Loucy (cell line): ENCODE data around the gene TXNDC12.

Experiments used
- H2AFZ ChIP-seq: fragments of 200-600 bp; sonication (generic); 2 replicates; pipeline ENCODE4 v1.6.0; 2016; ENCODE audit warnings: antibody characterized with exemption, mild to moderate bottlenecking, low read length, moderate library complexity
- H3F3A ChIP-seq: fragments of 200-600 bp; 2 replicates; pipeline ENCODE4 v1.6.0; 2016; ENCODE audit warnings: antibody characterized with exemption, low read depth, mild to moderate bottlenecking
- H3K27me3 ChIP-seq: fragments of 200-600 bp; sonication (generic); 2 replicates; pipeline ENCODE4 v1.6.1; 2014; ENCODE audit warnings: low read length, mild to moderate bottlenecking; ENCODE audit not compliant: insufficient read depth, poor library complexity, severe bottlenecking
- H3K36me3 ChIP-seq: fragments of 200-600 bp; sonication (generic); 2 replicates; pipeline ENCODE4 v1.6.1; 2016; ENCODE audit warnings: low read length; ENCODE audit not compliant: insufficient read depth
- H3K4me1 ChIP-seq: fragments of 200-600 bp; sonication (generic); 2 replicates; pipeline ENCODE4 v1.5.1; 2014; ENCODE audit warnings: low read length, mild to moderate bottlenecking; ENCODE audit not compliant: insufficient read depth, poor library complexity, severe bottlenecking
- H3K4me2 ChIP-seq: fragments of 200-600 bp; sonication (generic); 2 replicates; pipeline ENCODE4 v1.6.0; 2014; ENCODE audit warnings: antibody characterized with exemption, low read length, low read depth, mild to moderate bottlenecking; ENCODE audit not compliant: poor library complexity, severe bottlenecking
- H3K4me3 ChIP-seq: fragments of 200-600 bp; sonication (generic); 2 replicates; pipeline ENCODE4 v1.5.1; 2014; ENCODE audit warnings: low read length, mild to moderate bottlenecking, mixed read lengths; ENCODE audit not compliant: poor library complexity, severe bottlenecking
- H3K79me2 ChIP-seq: fragments of 200-600 bp; sonication (generic); 2 replicates; pipeline ENCODE4 v1.6.1; 2014; ENCODE audit warnings: low read length; ENCODE audit not compliant: insufficient read depth
- H3K9ac ChIP-seq: fragments of 200-600 bp; sonication (generic); 2 replicates; pipeline ENCODE4 v1.6.0; 2014; ENCODE audit warnings: mild to moderate bottlenecking, low read depth, low read length, moderate library complexity; ENCODE audit not compliant: poor library complexity, severe bottlenecking
- H3K9me2 ChIP-seq: fragments of 200-600 bp; sonication (generic); replicated peaks from 2 replicates; pipeline ENCODE4 v1.6.1; 2016; ENCODE audit warnings: low read depth, low read length, mixed read lengths
- H3K9me3 ChIP-seq: fragments of 200-600 bp; sonication (generic); 2 replicates; pipeline ENCODE4 v1.6.1; 2014; ENCODE audit warnings: mild to moderate bottlenecking, antibody characterized with exemption, low read length, low read depth; ENCODE audit not compliant: insufficient read depth
- H4K20me1 ChIP-seq: fragments of 200-600 bp; sonication (generic); 2 replicates; pipeline ENCODE4 v1.6.0; 2014; ENCODE audit warnings: antibody characterized with exemption, low read length, mild to moderate bottlenecking; ENCODE audit not compliant: insufficient read depth, poor library complexity, severe bottlenecking
- CTCF ChIP-seq: fragments of 200-600 bp; sonication (generic); conservative IDR thresholded peaks from 2 replicates; pipeline ENCODE4 v1.5.1; 2014; ENCODE audit warnings: mild to moderate bottlenecking, antibody characterized with exemption, low read length
- EZH2phosphoT487 ChIP-seq: fragments of 200-600 bp; IDR thresholded peaks from 2 replicates; pipeline ENCODE4 v1.6.1; 2018; ENCODE audit warnings: antibody characterized with exemption, mild to moderate bottlenecking, moderate library complexity, borderline replicate concordance

TXNDC12 gene

GRCh38 chr1:52056163-52056936 is 1.4 kb upstream of the TXNDC12 start, which contains the start of gene BTF3L4:
BTF3L4 (plus strand) TSS chr1:52056295; CDS start chr1:52059848, 3,553 bp downstream.
- peak within 1 kb of the TSS; percentile 96 for H3K4me2 ChIP-seq
- H3K27me3 ChIP-seq, result no peaks in the 10 kb centered on the region
- H3K9me3 ChIP-seq, result no peaks in the 10 kb centered on the region
- peak within 1 kb of the TSS; percentile 69 for H2AFZ ChIP-seq
- H3K79me2 ChIP-seq, result peaks cover 94% of the 10 kb centered on the region
- no peaks in the 10 kb centered on the region for H3K9me2 ChIP-seq
- peaks cover 51% of the 10 kb centered on the region for H3K4me1 ChIP-seq
- peaks cover 60% of the 10 kb centered on the region for H4K20me1 ChIP-seq
- peak within 1 kb of the TSS; percentile 86 for H3K4me3 ChIP-seq
- no peaks in the 10 kb centered on the region for H3F3A ChIP-seq
- TF ChIP-seq CTCF, result no peak
- no peak for TF ChIP-seq EZH2phosphoT487
- peaks cover 12% of the 10 kb centered on the region; the same call in 1 of the 2 replicates for H3K36me3 ChIP-seq
- H3K9ac ChIP-seq, result peak within 1 kb of the TSS; percentile 91

- H3K27me3 ChIP-seq, result no peaks in the 10 kb centered on the region
- no peaks in the 10 kb centered on the region for H3F3A ChIP-seq
- H3K4me3 ChIP-seq, result peak overlapping the region; percentile 86
- H3K79me2 ChIP-seq, result peaks cover 93% of the 10 kb centered on the region
- H3K9me3 ChIP-seq, result no peaks in the 10 kb centered on the region
- H3K9ac ChIP-seq, result peak overlapping the region; percentile 91
- H3K4me1 ChIP-seq, result peaks cover 50% of the 10 kb centered on the region
- H3K9me2 ChIP-seq, result no peaks in the 10 kb centered on the region
- peak overlapping the region; percentile 65 for H2AFZ ChIP-seq
- peaks cover 56% of the 10 kb centered on the region for H4K20me1 ChIP-seq
- TF ChIP-seq CTCF, result no peak
- no peak for TF ChIP-seq EZH2phosphoT487
- H3K4me2 ChIP-seq, result peak overlapping the region; percentile 96
- peaks cover 9% of the 10 kb centered on the region; the same call in 1 of the 2 replicates for H3K36me3 ChIP-seq
Measured at GRCh38 chr1:52055866-52056162, 823 bp upstream of the TXNDC12 start.

- Histone ChIP-seq H2AFZ (peak overlapping the region; percentile 65), H3F3A (no peaks in the 10 kb centered on the region), H3K4me1 (peaks cover 37% of the 10 kb centered on the region), H3K4me2 (peak overlapping the region; percentile 96), H3K9ac (peak overlapping the region; percentile 91), H3K36me3 (no peaks in the 10 kb centered on the region), H3K79me2 (peaks cover 89% of the 10 kb centered on the region), H4K20me1 (peaks cover 44% of the 10 kb centered on the region), H3K9me3 (no peaks in the 10 kb centered on the region), H3K4me3 (peak overlapping the region; percentile 86), H3K9me2 (no peaks in the 10 kb centered on the region), H3K27me3 (no peaks in the 10 kb centered on the region)
- no peak for TF ChIP-seq CTCF
- no peak for TF ChIP-seq EZH2phosphoT487
Measured at GRCh38 chr1:52054496-52055065, 410 bp downstream of the TXNDC12 start.
